Pulmonary artery endothelial cell (primary cell): ENCODE measurements around the gene DGKZ. TPM values are rescaled to one million over a fixed set of nuclear protein-coding genes. Genes with fewer than 3 reads are reported as not detected.

ENCODE experiments used
- DNase-seq: peaks from one replicate; pipeline ENCODE4 v3.0.0-alpha.2; 2011; ENCODE audit warnings: low read depth, low spot score
- total RNA-seq: library from RNA; depleted of rRNA; stranded (reverse); fragments of >200 nt; gene quantifications from 2 replicates; pipeline ENCODE4 v1.2.3, GENCODE V29; 2014

Gene DGKZ
- total RNA-seq, 1 donor from 2014 or later: 63.3 TPM

GRCh38 chr11:46427364-46427763 lies 80.1 kb downstream of the DGKZ start:
- no peak for DNase-seq

- no peak for DNase-seq
Measured at GRCh38 chr11:46429717-46430116, 82.5 kb downstream of the DGKZ start.

Other genes with a start within 250 kb of the DGKZ start
- 5.4 TPM in 2 replicates for gene PHF21A, start 226.0 kb upstream of the DGKZ start, total RNA-seq
- gene CREB3L1, start 69.8 kb upstream of the DGKZ start, total RNA-seq: 0.42 and 1.9 TPM in 2 replicates
- gene MDK, start 34.2 kb downstream of the DGKZ start, total RNA-seq: 32.3 and 52.0 TPM in 2 replicates
- 0.18 and 0.59 TPM in 2 replicates for gene CHRM4, start 44.3 kb downstream of the DGKZ start, total RNA-seq
- 15.8 and 16.7 TPM in 2 replicates for gene AMBRA1, start 246.6 kb downstream of the DGKZ start, total RNA-seq